Kidney glomerular epithelial cell (primary cell): ENCODE data around the gene LINC00237.

Experiments used
- DNase-seq: peaks from one replicate; lab custom pipeline; 2025; lab: John Stamatoyannopoulos, UW

Gene LINC00237

DNA sequence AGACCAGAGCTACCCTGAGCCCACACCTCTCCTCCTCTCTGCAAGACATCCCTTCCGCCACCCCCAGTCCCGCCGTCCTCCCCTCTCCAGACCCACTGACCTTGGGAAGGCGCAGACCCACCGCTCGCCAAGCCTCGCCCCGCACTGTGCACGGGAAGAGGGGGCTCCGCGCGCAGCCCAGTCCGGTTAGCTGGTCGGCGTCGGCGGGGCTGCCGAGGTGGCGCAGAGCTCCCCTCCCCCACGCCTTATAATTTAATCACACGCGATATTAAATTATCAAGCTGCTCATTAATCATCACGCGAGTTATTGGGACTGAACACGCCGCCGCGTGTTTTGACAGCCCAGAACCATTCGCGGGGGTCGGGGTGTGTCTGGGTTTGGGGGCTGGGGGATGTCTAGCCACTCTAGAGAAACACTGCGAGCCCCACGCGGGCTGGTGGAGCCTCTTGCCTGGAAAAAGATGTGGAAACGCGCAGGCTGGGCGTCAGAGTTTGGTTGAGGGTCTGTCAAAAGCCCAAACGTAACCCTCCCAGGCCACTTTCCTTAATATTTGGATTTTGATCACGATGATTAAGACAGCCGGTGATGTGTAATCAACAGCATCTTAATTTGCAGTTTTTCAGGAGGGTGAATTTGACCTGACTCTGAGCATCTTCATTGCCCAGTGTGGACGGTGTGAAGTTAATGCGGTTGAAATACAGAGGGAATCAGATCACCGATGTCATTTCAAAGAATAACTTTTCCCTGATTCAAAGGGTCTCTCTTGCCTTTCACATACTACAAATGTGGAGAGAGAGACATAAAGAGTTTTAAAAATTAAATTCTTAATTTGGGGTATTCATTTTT is at the start of gene LINC00237:
TSS of gene LINC00237 (minus strand) at position 188 of the 847 bp plus-strand sequence.
- no peak for DNase-seq

DNA sequence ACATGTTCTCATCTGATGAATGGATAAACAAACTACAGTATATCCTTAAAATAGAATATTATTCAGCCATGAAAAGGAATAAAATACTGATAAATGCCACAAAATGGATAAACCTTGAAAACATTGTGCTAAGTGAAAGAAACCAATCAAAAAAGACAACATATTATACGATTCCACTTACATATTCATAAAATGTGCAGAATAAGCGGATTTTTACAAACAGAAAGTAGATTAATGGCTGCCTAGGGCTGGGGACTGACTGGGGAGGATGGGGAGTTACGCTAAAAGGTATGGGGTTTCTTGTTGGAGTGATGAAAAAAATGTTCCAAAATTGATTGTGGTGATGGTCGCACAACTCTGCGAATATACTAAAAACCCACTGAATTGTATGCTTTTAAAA is 49.1 kb upstream of the LINC00237 start:
- no peak for DNase-seq

DNA sequence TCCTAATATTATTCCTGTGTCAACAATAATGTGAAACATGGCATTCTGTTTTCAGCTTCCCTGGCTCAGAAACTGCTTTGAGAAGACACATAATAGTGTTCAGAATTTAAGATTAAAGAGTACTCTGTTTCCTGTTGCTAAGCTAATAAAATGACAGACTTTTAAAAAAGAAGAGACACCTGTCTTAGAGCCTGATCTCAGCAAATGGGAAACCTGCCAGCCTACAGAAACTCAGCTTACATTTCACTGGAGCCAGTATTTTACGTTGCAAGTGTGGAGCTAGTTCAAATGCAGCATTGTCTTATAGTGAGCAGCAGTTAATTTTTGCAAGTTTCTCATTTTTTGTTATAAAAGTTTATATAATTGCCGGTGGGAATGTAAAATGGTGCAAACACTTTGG is 48.5 kb upstream of the LINC00237 start:
- no peak for DNase-seq

DNA sequence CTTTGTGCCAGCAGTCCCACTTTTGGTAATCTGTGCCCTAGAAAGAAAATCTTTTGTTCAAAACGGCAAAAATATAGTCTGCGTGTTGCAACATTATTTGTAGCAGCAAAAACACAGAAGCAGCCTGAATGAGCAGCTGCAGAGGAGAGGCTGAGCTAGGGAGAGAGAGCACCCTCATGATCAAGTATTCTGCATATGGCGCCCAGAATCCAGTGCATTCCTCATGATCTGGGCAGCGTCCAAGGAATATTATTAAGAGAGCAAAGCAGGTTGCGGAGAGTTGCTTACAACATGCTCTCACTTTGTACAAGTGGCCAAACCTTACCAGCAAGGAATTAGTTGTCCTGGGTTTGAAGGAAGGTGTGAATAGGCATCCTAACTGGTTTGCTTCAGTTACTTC is 45.6 kb upstream of the LINC00237 start:
- no peak for DNase-seq

DNA sequence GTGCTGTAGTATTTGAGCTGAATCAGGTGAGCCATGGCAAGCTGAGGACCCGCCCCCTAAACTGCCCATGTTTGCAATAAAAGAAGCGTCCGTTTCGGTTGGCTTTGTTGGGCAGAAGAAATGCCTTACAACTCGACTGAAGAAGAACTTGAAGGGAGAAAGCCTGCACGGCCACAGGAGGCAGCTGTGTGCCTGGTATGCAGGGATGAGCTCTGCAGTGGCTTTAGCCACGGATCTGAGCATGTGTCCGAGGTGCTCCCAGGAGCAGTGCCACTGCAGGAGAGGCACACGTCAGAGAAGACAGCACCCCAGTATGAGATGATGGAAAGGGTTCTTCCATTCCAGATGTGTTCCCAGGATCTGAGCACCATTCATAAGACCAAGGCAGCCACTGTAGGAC is 43.2 kb upstream of the LINC00237 start:
- DNase-seq = no peak

DNA sequence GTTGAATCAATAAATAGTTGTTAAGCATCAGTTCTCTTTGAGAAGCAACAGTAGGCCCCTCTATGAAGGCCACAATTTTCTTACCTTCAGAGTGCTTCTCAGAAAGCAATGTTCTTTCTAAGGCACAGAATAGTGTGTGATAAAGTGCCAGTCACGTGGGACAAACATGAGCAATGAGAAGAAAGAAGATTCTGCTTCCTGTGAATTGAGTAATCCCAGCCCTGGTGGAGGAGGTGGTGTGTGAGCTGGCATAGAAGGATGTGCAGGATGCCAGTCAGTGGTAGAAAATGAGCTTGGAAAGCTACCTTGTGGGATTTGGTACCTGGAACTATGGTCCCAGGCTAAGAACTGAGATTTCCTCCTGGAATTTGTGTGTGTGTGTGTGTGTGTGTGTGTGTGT is 41.4 kb upstream of the LINC00237 start:
- DNase-seq = no peak

DNA sequence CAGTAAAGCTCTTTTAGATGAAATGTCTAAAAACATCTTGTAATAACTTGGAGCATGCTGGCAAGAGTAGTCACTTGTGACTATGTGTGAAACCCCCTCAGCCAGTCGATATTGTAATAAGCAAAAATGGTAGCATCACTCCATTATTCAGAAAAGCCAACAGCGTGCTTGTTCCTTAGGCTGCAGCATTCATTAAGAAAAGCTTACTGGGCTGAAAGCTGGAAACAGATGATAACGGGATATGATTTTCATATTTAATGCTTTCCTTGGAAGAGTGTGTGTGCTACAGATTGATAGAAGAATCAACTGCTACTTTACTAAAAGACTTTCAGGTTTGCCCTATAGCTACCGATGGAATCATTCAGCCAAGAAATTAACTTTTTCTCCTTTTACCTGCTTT is 40.1 kb upstream of the LINC00237 start:
- DNase-seq = no peak

DNA sequence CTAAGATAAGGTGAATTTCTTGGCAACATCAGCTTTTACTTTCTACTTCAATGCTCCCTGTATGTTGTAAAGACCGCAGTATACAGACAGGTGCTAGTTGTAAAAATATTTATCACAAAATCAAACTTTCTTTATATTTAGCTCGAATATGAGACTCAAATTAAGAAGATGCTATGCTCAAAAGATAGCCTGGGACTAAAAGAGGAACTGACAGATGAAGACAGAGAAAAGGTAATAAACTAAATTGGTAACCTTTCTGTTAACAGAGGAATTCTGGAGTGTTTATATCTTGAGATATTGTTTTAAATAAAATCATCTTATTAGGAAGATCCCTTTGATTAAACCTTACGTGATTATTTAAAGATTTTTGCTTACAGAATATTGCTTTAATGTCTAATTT is 39.3 kb upstream of the LINC00237 start:
- no peak for DNase-seq

DNA sequence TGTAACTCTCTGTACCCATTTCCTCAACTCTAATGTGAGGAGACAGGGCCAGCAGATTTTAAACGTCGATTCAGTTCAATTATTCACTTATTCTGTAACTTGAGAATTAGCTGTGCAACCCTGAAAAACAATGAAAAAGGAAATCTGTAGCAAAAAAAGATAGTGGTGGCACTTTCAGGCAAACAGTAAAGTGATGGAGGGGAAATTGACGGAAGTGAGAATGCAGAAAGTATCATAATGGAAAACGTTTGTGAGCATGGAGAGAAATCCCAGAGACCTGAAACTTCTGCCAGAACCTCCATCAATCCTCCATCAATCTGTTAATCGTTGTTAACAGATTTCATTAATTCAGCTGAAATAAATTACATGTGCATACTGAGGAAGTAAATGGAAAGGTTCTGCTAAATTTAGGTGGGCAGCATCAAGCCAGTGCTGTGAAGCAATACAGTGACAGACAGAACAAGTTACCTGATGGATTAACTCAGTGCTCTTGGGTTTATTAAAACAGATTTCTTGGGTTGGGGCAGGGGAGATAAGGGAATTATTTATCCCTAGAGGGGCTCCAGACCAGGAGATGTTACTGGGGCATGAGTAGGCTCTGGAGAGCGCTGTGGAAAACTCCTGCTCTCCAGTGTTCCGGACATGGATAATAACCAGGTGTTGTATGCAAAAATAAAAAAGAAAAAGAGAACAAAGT is 37.2 kb upstream of the LINC00237 start:
- no peak for DNase-seq

DNA sequence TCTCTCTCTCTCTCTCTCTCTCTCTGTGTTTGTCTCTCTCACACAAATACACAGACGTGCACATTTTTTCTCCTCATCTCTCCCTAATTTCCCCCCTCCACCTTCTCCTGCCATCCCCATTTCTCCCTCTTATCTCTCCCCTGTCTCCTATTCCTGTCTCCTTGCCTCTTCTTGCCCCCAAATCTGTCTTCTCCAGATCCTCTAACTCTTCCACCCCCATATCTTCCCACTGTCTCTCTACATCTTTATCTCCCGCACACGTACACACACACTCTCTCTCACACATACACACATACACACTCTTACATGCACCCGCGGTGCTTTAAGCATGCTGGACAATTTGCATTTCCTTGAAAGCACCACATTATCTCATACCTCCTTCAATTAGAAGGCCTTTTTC is 35.7 kb upstream of the LINC00237 start:
- no peak for DNase-seq

DNA sequence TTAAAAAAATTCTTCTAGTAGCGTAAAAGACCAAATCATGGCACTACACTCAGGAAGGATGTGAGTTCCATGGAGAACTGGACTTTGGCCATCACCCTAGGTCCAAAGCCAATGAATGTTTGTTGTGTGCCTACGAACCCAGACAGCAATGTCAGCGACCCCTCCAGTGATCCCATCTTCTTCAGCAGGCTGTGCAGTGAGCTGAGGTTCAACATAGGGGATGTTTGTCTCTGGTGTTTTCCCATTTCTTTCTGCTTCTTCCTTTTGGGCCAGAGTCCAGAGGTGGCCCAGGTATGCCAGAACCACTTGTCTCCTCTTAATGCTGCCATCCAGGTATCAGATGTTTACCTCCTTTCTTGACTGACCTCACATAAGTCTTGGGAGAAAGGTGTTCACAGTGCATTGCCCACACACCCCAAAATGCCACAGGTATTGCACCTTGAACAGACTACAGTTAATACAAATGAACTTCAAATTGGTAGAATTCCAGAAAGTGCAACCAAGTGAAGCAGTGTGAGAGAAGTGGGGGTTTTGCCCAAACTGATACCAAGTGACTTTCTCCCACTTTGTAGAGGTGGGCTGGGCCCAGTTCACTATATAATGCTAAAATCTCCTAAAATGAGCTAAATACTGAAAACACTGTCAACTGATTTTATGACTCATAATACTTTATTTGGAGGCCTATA is 33.9 kb upstream of the LINC00237 start:
- DNase-seq = no peak

DNA sequence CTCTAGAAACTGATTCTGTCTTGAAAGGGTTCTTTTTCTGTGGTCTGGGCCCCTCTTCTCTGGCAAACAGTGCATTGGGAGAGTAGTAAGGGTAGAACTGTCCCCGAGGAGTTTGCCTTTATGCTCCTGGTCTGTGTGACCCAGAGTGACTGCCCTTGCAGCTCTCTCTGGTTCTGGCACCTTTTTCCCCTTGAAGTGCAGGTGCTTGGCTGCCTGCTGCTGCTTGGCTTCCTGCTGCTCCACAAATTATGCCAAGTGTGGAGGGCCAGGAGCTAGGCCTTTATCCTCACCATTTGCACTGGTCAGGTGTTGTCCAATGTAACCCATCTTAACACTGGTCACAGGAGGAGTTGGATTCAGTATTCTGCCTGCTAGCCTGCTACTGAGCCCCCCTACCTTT is 30.9 kb upstream of the LINC00237 start:
- no peak for DNase-seq

DNA sequence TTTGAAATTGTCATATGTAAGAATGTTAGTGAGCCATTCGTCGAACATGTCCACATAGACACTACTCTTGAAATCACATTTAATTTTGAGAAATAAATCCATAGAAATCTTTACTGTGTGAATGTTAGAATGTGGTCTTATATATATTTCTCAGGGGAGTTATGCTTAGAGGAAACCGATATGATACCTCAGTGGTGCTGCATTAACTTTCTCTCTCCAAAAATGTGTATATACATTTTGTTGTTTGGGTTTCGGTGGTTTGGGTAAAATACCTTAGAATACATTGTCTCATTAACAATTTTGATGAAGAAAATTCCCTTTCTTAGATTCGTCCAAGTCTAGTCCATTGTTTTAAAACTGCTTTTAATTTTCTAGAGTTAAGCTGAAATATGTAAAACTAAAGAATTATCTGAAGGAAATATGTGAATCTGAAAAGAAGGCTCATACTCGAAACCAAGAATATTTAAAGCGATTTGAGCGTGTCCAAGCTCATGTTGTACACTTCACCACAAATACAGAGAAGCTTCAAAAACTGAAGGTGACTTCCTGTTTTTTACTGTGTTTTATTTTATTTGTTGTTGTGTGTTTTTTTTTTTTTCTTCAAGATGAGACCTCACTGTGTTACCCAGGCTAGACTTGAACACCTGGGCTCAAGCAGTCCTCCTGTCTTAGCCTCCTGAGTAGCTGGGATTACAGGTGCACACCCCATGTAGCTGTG is 30.0 kb upstream of the LINC00237 start:
- no peak for DNase-seq

DNA sequence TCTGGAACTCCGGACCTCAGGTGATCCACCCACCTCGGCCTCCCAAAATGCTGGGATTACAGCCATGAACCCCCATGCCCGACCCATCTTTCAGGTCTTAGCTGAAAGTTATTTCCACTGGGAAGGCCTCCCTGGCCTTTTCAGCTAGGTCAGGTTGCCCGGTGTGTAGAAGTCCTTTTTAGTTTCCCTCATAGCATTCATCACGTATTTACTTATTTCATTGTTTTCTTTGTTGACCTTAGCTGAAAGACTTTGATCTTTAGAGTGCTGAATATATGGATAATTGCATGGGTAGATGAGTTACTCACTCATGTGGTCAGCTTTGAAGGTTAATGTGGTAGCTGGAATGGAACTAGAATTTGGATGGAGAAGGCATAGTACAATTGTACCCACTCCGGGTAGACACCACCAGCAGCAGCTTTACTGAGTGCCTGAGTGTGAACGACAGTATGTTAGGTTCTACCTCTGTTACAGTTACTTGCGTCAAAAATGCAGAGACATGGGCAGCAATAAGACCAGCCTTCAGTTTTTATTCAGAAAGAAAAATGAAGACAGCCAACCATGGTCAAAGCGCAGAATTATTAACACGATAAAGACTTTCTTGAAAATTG is 28.8 kb upstream of the LINC00237 start:
- DNase-seq = no peak

DNA sequence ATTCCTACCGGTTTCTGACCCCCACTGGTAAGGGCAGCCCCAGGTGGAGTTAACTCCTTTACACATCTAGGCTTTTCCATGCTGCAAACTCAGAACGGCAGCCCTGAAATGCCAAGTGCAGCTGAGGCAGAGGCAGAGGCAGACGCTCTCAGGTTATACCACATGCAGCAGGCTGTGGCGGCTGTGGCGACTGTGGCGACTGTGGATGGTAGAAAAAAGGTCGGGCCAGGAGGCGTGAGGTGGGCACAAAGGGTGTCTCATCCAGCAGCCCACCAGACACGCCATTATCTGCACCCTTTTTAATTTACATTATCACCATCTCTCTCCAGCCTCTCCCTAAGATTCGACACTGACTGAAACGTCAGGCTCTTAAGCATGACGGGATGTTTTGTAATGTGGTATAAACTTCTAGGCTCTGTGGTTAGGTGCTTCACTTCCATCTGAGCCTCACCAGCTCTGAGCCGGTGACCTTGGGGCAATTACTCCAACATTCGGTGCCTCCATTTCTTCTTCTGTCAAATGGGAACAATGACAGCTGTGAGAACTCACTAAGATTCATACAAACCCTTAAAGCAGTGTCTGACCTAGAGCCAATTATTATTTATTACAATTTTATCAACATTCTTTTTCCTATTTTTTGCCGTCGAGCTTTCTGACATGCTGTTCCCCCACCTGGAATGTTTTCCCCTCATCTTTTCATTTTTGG is 27.9 kb upstream of the LINC00237 start:
- DNase-seq = no peak

DNA sequence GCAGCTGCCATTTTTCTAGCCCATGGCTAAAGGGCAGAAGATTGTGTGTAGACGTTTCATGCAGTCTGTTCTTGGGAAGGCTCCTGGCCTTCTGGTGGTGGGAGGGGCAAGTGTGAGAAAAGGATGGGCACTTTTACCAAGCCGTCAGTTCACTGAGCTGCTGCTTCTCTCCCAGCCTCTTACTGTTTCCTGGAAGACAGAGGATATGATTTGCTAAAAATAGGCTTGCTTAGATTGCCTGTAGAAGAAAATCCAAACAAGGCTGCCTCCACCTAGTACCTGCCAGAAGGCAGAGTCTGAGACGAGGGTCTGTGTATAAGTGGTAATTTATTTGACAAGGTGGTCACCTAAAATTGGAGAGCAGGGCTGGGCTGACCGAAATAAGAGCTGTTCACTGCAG is 27.2 kb upstream of the LINC00237 start:
- no peak for DNase-seq

DNA sequence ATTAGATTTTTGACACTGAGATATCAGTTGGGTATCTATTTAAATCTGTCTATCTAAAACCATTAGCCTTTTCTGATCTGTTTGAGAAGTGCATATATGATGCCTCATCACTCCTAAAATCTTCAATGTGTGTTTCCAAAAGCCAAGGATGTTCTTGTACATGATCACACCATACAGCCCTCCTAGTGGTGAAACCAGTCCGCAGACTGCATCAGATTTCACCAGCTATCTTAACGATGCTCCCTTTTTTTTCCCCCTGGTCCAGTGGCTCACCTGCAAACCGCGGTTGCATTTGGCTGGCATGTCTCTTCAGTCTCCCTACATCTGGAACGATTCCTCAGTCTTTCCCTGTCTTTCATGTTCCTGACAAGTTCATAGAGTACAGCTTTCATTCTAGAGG is 23.7 kb upstream of the LINC00237 start:
- DNase-seq = no peak

DNA sequence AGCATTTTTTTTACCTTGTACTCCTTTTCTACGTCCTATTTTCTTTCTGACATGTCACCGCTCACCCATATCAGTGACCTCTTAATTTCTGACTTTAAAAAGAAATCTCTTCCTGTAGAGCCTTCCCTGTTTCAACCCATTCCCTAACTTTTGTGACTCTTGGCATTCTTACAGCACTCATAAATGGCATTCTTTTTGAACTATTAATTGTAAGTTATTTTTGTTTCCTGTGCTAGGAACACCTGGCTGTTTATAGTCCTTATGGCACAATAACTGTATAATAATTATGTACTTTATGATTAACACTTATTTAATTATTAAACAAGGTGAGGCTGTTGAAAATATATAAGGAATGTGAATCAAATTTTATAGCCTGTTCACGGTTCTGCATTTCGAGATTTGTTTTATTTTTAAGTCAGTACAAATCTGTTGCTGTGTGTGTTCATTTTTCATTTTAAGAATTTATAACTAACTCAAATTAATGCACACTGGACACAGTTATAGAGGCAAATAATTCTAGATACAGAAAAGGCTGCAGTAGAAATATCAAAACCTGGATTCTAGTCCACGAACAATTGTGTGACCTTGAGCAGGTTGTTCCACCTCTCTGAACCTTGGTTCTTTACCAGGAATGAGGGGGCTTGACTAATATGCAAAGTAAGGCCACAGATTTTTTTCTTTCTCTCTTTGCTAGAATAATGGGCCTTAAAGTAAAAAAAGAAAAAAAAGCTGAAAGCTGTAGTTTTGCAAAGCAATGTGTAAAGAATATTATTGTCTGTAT is 21.2 kb upstream of the LINC00237 start:
- no peak for DNase-seq

DNA sequence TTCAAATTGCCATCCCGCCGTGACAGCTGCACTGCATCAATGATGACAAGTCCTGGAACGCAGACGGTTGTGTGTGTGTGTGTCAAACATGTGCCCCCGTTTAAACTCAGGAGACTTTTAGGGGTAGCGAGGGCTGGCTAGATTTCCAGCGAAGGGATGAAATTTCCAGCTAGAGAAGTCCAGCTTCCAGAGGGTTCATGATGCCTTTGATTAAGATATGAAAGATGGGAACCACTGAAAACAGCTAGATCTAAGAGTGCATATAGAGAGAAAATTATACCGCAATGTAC is 20.4 kb upstream of the LINC00237 start:
- no peak for DNase-seq

DNA sequence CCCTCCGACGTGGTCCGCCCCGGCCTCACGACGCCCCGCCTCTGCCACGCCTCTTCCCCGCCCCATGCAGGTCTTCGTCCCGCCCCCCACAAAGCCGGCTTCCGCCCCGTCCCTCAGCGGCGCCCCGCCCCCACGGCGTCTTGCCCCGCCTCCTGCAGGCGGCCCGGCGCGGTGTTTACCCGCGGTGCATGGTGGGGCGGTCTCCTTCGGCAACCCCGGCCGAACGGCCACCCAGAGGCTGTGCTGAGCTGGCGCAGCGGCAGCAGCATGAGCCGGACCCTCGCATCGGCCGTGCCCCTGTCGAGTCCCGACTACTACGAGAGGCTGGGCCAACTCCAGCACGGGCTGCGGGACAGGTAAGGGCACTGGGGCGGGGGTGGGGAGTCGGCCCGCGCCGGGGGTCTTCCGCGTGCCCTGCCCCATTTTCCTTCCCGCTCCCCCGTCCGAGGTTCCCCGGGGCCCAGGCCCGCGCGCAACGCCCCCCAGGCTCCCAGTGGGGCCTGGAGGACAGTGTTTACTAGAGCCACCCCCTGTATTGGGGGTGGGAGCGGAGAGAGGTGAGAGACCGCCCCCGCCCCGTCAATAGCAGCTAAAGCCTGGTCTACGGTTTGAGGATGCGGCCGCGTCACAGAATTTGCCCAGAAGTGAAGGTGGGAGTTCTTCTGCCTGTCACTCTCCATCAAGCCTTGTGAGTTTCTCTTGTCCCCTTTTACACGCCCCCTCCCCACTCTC is 19.9 kb upstream of the LINC00237 start, which contains the start of gene KIZ:
TSS of gene KIZ (plus strand) at position 234 of the 732 bp plus-strand sequence. CDS start at position 268, 34 bp downstream.
- peak; percentile 87 for DNase-seq
